ENCODE data around the gene AUTS2. TPM values are rescaled to one million over a fixed set of nuclear protein-coding genes. Genes with fewer than 3 reads are reported as not detected.

Gene AUTS2
- total and polyA plus RNA-seq, 9 of the 15 experiments (the other 6 are each of a cell fraction or from before 2014, with no cell fraction given): 0.58 TPM; not detected in 8

GRCh38 chr7:70352906-70353305 lies 754.6 kb downstream of the AUTS2 start:
- no peaks in the 10 kb centered on the region for H3K36me3 ChIP-seq (ENCODE audit: control insufficient read depth, insufficient read depth, low read length)
- H4K20me1 ChIP-seq (replicated peaks; ENCODE audit: control insufficient read depth, insufficient read depth, low read length): no peaks in the 10 kb centered on the region
- H3K4me1 ChIP-seq (replicated peaks in 1 of 2; ENCODE audit: control insufficient read depth in 2 of 2, insufficient read depth in 2 of 2, low read length in 2 of 2): no peaks in the 10 kb centered on the region
- H3K4me3 ChIP-seq: no peak overlapping the region
- H3K27ac ChIP-seq (ENCODE audit: extremely low read depth, low read depth, low read length): no peak overlapping the region
- H3K27me3 ChIP-seq (ENCODE audit: control insufficient read depth in 2 of 2, insufficient read depth in 2 of 2, low read length in 2 of 2): 0 out of 5 replicates have a peak, but pooled peaks cover 0 to 4% of the 10 kb centered on the region in 2 experiments
- no peak for TF ChIP-seq MBD2 (IDR thresholded peaks at IDR 0.05; ENCODE audit: borderline replicate concordance, low read depth)
- no peak for TF ChIP-seq MAFG (tag; conservative IDR thresholded peaks at IDR 0.05)
- no peak for TF ChIP-seq TSHZ1 (CRISPR knock-in tag; IDR thresholded peaks at IDR 0.05)
- TF ChIP-seq ZNF354B (CRISPR knock-in tag; IDR thresholded peaks at IDR 0.05): no peak
- no peak for TF ChIP-seq SREBF1 (IDR thresholded peaks at IDR 0.05; ENCODE audit: borderline replicate concordance, low read depth, low read length)
- TF ChIP-seq CBX2 (IDR thresholded peaks at IDR 0.05; ENCODE audit: insufficient read depth, low read length, poor library complexity, severe bottlenecking): no peak
- TF ChIP-seq NR2F6 (CRISPR knock-in tag; IDR thresholded peaks at IDR 0.05): no peak
- no peak for TF ChIP-seq ZNF707 (CRISPR knock-in tag; conservative IDR thresholded peaks at IDR 0.05)
- TF ChIP-seq NFIX (CRISPR knock-in tag; IDR thresholded peaks at IDR 0.05; ENCODE audit: low read depth): no peak
- TF ChIP-seq MEIS2 (IDR thresholded peaks at IDR 0.05; ENCODE audit: partially characterized antibody): no peak
- no peaks in the 10 kb centered on the region for H3K9me1 ChIP-seq (ENCODE audit: control insufficient read depth, insufficient read depth, low read length)
- WGBS (ENCODE audit: insufficient coverage, low coverage, missing lambda C conversion rate): 3% methylated on average over 2 of the region's 2 CpGs
- intact Hi-C loops (cut with micrococcal nuclease) (no loop called here), in situ Hi-C loops (cut with MboI) (no loop called here)
- no peak overlapping the region for H2AFZ ChIP-seq (ENCODE audit: low read depth, low read length)
- H3K9ac ChIP-seq (ENCODE audit: insufficient read depth in 1 of 2, low read depth in 2 of 2, low read length in 2 of 2): no peak overlapping the region
- no peak overlapping the region for H3K4me2 ChIP-seq (ENCODE audit: insufficient read depth, low read length)
- H3K79me2 ChIP-seq (ENCODE audit: control insufficient read depth, insufficient read depth, low read length): no peaks in the 10 kb centered on the region
- CTCF ChIA-PET (ENCODE audit: low intra/inter-chr PET ratio): no interaction called here
- FAIRE-seq: no peak
- no TSS peak for BruUV-seq (replicated peaks)
- no peak for ATAC-seq
- no peak for DNase-seq (ENCODE audit: extremely low read depth in 1 of 4, low spot score in 3 of 4)
- POLR2A ChIA-PET: no interaction called here
- H3K9me3 ChIP-seq (replicated peaks; ENCODE audit: control insufficient read depth, insufficient read depth, low read depth, low read length): no peaks in the 10 kb centered on the region
